Breast epithelium (tissue), 3 donors: ENCODE results near the gene KDM5D.

Source experiments
- CTCF ChIP-seq, 3 donors: fragments of 450-650 bp; IDR thresholded peaks; one replicate each; pipeline ENCODE4 v1.5.1; 2016 to 2017; ENCODE audit warnings: antibody characterized with exemption in 3 of 3, mild to moderate bottlenecking in 3 of 3, moderate library complexity in 3 of 3
- POLR2A ChIP-seq: fragments of 450-650 bp; IDR thresholded peaks from one replicate; pipeline ENCODE4 v1.6.1; 2016; ENCODE audit warnings: antibody characterized with exemption, mild to moderate bottlenecking, moderate library complexity

DNA sequence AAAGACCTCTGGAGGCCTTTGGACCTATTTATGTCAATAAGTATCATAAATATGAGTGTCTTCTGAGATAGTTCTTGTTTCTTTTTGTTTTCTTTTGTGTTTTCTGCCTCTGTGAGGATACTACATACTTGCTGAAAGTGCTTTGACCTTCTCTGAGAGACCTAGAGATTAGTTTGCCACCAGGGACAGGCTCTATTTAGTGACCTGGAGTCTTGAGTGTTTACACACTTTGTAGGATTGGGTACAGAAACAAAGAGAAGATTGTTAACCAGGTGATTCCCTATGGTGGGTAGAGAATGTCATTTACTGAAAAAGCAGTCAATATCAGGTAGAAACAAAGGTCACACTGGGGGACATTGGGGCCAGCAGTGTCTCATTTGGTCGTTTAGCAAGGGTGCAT, 63.7 kb downstream of the KDM5D start:
- TF ChIP-seq POLR2A (no peak), CTCF (IDR thresholded peaks at IDR 0.05) (no peak)
